ENCODE measurements around the gene TFPI2.

TFPI2 gene

DNA sequence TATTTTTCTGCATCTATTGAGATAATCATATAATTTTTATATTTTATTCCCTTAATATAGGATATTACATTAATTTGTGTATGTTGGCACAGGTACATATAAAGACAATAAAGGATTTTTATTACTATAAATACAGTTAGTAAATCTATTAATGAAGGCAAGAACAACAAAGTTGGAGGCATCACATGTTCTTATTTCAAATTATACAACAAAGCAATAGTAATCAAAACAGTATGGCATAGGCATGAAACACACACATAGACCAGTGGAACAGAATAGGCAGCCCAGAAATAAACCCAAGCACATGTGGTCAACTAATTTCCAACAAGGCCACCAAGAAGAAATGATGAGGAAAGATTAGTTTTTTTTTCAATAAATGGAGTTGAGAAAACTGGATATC is 11.2 kb downstream of the TFPI2 start:
- TF ChIP-seq, protein P1, sequence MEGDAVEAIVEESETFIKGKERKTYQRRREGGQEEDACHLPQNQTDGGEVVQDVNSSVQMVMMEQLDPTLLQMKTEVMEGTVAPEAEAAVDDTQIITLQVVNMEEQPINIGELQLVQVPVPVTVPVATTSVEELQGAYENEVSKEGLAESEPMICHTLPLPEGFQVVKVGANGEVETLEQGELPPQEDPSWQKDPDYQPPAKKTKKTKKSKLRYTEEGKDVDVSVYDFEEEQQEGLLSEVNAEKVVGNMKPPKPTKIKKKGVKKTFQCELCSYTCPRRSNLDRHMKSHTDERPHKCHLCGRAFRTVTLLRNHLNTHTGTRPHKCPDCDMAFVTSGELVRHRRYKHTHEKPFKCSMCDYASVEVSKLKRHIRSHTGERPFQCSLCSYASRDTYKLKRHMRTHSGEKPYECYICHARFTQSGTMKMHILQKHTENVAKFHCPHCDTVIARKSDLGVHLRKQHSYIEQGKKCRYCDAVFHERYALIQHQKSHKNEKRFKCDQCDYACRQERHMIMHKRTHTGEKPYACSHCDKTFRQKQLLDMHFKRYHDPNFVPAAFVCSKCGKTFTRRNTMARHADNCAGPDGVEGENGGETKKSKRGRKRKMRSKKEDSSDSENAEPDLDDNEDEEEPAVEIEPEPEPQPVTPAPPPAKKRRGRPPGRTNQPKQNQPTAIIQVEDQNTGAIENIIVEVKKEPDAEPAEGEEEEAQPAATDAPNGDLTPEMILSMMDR (IDR thresholded peaks at IDR 0.05; ENCODE audit: low read depth, low read length, missing control alignments), result no peak

DNA sequence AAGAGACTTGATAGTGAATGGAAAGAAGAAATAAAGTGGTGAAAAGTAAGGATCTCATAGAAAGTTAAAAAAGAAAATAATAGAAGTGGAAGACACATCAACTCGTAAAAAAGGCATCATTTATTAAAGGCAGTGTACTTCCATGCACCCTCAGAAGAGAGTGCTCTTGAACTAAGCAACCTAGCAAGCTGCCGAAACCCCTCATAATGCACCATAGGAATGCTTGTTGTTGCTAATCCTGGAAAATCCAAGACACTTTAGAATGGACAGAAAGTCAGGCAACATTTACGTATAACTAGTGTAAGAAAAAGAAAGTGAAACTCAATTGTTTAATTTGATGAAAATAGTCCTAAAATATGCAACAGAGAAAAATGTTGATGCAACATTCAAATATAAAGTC is 12.8 kb downstream of the TFPI2 start:
- DNase-seq (ENCODE audit: low read depth), result no peak
- TF ChIP-seq, protein P1 (IDR thresholded peaks at IDR 0.05; ENCODE audit: low read depth, low read length, missing control alignments), result no peak
- in situ Hi-C loops (cut with HindIII; ENCODE audit: low sequenced_read_pairs), result no loop called here
- H3K4me3 ChIP-seq (ENCODE audit: low read depth, low read length), result no peak overlapping the region

More for the DNA sequence above, 11.2 kb downstream of the TFPI2 start:
- no peak for DNase-seq (ENCODE audit: low read depth)
- in situ Hi-C loops (cut with HindIII; ENCODE audit: low sequenced_read_pairs), result no loop called here
- no peak overlapping the region for H3K4me3 ChIP-seq (ENCODE audit: low read depth, low read length)

DNA sequence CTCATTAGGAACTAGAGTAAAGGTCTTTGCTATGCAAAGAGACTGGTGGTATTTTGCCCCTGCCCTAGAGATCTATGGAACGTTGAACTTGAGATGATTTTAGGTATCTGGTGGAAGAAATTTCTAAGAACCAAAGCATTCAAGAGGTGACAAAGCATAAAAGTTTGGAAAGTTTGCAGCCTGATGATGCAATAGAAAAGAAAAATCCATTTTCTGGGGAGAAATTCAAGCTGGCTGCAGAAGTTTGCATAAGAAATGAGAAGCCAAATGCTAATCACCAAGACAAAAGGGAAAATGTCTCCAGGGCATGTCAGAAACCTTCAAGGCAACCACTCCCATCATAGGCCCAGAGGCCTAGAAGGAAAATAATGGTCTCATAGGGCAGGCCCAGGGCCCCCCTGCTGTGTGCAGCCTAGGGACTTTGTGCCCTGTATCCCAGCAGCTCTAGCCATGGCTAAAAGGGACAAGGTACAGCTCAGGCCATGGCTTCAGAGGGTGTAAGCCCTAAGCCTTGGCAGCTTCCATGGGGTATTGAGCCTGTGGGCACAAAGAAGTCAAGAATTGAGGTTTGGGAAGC is 16.5 kb downstream of the TFPI2 start:
- TF ChIP-seq, protein P1 (IDR thresholded peaks at IDR 0.05; ENCODE audit: low read depth, low read length, missing control alignments), result no peak
- no peak overlapping the region for H3K4me3 ChIP-seq (ENCODE audit: low read depth, low read length)
- no peak for DNase-seq (ENCODE audit: low read depth)
- in situ Hi-C loops (cut with HindIII; ENCODE audit: low sequenced_read_pairs), result no loop called here

DNA sequence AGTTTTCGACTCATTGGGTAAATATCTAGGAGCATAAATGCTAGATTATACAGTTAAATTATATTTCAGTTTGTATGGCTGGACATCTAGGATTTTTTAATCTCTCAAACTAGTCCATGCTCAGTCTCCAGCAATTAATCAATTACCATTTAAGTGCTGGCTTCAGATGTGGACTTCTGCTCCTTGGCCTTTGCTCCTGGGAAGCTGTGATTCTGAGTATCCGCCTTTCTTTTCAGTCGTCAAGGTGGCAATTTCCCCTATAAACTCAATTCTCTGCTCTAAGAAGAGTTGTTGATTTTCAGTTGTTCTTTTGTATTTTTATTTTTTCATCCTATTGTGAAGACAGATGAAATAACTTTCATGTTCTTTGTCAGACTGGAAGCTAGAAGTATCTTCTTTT is 23.7 kb downstream of the TFPI2 start:
- no peak overlapping the region for H3K4me3 ChIP-seq (ENCODE audit: low read depth, low read length)
- no peak for DNase-seq (ENCODE audit: low read depth)
- in situ Hi-C loops (cut with HindIII; ENCODE audit: low sequenced_read_pairs), result no loop called here
- TF ChIP-seq, protein P1 (IDR thresholded peaks at IDR 0.05; ENCODE audit: low read depth, low read length, missing control alignments), result no peak

DNA sequence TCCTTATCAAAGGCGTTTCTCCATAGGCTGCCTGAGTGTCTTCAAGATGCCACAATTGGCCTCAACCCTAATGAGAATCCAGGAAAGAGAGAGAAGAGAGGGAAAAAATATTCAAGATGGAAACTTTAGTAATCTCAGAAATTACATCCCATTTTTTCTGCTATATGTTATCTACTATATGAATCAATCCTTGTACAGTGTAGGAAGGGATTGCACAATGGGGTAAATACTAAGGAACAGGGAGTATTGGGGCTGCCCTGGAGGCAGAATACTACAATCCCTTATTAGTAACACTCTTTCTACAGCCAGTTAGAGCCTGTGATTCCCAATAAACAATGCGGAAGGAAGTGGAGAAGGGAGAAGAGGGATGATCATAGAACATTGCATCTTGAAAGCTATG is 27.9 kb downstream of the TFPI2 start:
- in situ Hi-C loops (cut with HindIII; ENCODE audit: low sequenced_read_pairs), result no loop called here
- H3K4me3 ChIP-seq (ENCODE audit: low read depth, low read length), result no peak overlapping the region
- TF ChIP-seq, protein P1 (IDR thresholded peaks at IDR 0.05; ENCODE audit: low read depth, low read length, missing control alignments), result no peak
- no peak for DNase-seq (ENCODE audit: low read depth)

DNA sequence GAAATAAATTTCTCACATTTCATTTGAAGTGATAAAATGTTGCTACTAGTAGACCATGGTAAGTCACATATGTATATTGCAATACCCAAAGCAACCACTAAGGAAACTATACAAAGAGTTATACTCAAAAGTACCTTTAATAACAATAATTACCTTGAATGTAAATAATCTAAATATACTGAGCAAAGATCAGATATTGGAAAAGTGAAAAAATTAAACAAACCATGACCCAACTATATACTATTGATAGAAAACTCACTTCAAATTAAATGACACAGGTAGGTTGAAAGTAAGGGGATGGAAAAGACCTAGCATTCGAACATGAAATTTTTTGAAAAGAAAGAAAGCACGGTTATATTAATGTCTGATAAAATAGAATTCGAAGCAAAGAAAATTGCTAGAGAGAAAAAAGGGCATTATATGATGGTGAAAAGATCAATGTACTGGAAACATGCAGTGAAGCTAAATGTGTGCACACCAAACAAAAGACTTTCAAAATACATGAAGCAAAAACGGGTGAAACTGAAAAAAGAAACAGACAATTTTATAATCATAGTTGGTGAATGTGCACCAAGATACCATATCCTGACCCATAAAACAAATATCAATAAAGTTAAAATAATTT is 29.1 kb downstream of the TFPI2 start:
- TF ChIP-seq, protein P1 (IDR thresholded peaks at IDR 0.05; ENCODE audit: low read depth, low read length, missing control alignments), result no peak
- no peak overlapping the region for H3K4me3 ChIP-seq (ENCODE audit: low read depth, low read length)
- no peak for DNase-seq (ENCODE audit: low read depth)
- in situ Hi-C loops (cut with HindIII; ENCODE audit: low sequenced_read_pairs), result no loop called here
